ENCODE data around the gene LIME1.

- TF ChIP-seq CTCF (IDR thresholded peaks at IDR 0.05; ENCODE audit: low read depth, low read length, poor library complexity, severe bottlenecking): no peak
- TF ChIP-seq EZH2phosphoT487 (IDR thresholded peaks at IDR 0.05; ENCODE audit: borderline replicate concordance, low read length): no peak
These were observed 39.1 kb upstream of the LIME1 start for GRCh38 chr20:63697357-63697867.
